HG03064 (cell line): ENCODE data around the gene SLC6A18.

Source experiments
- ATAC-seq: cut with Tn5 transposase; IDR thresholded peaks from one replicate; pipeline ENCODE4 v1.9.1; 2021; ENCODE audit warnings: low read depth; ENCODE audit not compliant: unreplicated experiment

Gene SLC6A18, protein sequence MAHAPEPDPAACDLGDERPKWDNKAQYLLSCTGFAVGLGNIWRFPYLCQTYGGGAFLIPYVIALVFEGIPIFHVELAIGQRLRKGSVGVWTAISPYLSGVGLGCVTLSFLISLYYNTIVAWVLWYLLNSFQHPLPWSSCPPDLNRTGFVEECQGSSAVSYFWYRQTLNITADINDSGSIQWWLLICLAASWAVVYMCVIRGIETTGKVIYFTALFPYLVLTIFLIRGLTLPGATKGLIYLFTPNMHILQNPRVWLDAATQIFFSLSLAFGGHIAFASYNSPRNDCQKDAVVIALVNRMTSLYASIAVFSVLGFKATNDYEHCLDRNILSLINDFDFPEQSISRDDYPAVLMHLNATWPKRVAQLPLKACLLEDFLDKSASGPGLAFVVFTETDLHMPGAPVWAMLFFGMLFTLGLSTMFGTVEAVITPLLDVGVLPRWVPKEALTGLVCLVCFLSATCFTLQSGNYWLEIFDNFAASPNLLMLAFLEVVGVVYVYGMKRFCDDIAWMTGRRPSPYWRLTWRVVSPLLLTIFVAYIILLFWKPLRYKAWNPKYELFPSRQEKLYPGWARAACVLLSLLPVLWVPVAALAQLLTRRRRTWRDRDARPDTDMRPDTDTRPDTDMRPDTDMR

GRCh38 chr5:1225081-1225480 lies at the start of gene SLC6A18:
Gene SLC6A18, plus strand, starts transcription at chr5:1225381. Its CDS starts 97 bp downstream, at chr5:1225478.
- no peak for ATAC-seq

DNA sequence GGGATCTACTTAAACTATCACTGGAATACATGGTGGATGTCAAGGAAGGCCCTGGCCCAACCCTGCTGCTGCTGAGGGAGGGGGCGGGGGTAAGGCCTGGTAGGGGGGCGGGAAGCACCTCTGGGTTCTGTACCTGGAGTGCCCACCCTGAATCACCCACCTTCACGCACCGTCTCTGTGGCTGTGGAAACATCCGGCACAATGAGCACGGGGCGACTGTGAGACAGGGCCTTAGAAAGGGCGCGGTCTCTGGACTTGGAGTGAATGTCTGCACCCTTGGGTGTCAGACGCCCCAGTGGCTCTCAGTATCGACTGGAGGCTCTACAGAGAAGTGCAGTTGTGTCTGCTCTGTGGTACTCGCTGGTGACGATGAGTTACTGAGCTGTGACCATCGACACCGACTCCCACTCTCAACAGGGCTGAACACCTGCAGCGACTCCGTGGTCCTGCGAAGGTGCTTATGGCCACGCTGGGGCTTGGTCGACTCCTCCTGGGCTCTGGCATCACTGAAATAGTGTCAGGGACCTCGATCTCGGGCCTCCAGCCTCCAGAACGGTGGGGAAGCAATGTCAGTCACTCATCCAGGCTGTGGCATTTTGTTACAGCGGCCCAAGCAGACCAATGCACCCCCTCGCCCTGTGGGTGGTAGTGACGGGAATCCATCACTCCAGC lies 49.2 kb upstream of the SLC6A18 start:
- ATAC-seq, result no peak

- ATAC-seq, result no peak
These were observed 48.4 kb upstream of the SLC6A18 start for GRCh38 chr5:1176473-1177391.

DNA sequence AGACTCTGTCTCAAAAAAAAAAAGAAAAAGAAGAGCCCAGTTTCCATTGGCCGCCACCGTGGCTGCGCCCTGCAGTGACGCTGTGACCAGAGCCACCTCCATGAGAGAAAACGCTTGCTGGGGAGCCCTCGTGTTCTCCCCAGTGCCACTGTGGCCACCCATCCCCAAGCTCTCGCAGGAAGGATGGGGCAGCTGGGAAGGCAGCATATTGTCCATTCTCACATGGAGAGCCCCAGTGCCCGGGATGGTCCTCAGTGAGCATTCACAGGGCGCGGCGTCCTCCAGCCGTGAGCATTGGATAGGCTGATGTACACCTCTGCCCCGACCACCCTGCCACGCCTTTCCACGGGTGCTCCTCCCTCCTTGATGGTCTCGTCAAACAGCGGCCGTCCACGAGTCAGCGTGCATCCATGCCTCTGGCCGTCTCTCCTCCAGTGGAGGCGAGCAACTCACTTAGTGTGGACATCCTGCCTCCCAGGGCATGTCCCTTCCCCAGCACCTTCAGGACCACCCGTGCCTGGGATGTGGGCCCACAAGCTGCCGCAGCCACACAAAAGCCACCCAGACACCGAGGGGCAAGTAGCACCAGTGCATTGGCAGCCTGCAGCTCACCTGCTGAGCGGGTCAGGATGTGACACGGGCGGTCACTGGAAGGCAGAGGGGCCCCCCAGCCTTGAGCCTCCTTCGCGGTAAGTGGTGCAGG lies 47.2 kb upstream of the SLC6A18 start:
- no peak for ATAC-seq

- no peak for ATAC-seq
These were observed 46.4 kb upstream of the SLC6A18 start for GRCh38 chr5:1178529-1179382.

DNA sequence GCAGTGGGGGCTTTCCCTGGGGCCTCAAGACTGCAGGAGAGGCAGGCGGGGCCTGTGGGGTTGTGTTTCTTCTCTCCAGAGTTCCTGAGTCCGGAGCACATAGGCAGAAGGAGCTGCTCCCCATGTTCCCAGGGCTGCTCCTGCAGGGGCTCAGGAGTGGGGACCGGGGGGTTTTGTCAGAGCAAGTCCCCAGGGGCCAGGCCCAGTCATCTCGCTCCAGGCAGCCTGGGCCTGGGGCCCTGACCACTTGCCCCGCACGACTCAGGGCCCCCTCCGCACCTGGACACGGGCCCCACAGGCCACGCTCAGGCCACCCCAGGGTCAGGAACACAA lies 45.8 kb upstream of the SLC6A18 start:
- no peak for ATAC-seq

GRCh38 chr5:1180096-1180495 lies 45.1 kb upstream of the SLC6A18 start:
- ATAC-seq, result no peak

DNA sequence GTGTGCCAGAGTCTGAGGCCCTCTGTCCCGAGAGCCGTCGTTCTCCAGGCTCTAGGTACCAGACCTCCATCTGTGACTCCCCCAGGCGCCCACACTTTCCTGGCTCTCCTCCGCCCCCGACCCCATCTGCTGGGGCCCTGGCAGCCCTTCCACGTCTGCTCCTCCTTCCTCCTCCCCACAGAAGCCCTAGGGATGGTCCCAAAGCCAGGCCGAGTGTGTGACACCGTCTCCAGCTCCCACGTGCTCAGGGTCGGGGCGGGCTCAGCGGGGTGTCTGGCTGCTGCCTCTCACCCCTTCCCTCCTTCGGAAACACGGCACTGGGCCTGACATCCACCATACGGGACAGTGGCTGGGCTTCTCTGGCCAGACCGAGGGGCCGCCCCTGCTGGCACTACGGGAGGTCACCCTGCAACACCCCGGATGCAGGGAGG lies 44.3 kb upstream of the SLC6A18 start:
- no peak for ATAC-seq

GRCh38 chr5:1181451-1182359 lies 43.5 kb upstream of the SLC6A18 start:
- no peak for ATAC-seq

DNA sequence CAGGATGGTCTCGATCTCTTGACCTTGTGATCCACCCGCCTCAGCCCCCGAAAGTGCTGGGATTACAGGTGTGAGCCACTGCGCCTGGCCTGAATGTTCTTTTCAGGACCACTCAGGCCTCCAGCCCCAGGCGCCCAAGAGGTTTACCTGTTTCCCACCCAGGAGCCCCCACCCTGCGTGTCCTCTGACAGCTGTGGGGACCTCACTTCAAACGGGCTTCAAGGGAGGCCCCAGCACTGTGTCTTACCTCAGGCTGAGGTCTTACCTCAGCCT lies 42.9 kb upstream of the SLC6A18 start:
- ATAC-seq, result no peak

DNA sequence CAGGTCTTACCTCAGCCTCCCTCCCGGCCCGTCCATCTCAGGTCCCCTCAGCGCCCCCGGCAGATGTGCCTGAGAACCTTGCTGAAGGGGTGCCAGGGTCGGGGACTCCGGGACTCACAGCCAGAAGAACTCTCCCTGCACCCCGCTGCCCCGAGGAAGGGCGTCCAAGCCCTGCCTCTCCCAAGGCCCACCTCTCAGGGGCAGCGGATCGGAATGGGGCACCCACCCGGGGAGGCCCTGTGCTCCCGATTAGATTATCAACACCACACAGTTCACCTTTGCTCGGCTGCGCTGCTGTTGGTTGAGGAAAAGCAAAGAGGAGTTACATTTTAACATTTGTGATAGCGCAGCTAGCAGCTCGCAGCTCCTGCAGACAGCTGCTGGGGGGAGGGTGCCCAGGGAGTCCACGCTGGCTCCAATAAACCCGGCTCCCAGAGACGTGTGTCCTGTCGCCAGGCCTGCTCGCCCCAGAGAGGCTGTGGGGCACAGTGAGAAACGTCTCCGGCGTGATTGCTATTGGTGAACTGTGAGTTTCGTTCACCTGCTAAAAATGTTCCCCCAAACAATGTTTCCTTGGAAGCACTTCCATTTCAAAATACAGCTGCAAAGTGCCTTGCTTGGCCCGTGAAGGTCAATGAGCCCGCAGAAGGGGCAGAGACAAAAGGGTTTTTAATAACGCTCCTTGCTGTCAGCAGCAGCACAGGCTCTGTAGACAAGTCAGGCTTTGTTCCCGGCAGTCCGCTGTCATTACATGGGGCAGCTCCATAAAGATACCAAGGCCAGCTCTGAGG lies 42.4 kb upstream of the SLC6A18 start:
- ATAC-seq, result no peak

DNA sequence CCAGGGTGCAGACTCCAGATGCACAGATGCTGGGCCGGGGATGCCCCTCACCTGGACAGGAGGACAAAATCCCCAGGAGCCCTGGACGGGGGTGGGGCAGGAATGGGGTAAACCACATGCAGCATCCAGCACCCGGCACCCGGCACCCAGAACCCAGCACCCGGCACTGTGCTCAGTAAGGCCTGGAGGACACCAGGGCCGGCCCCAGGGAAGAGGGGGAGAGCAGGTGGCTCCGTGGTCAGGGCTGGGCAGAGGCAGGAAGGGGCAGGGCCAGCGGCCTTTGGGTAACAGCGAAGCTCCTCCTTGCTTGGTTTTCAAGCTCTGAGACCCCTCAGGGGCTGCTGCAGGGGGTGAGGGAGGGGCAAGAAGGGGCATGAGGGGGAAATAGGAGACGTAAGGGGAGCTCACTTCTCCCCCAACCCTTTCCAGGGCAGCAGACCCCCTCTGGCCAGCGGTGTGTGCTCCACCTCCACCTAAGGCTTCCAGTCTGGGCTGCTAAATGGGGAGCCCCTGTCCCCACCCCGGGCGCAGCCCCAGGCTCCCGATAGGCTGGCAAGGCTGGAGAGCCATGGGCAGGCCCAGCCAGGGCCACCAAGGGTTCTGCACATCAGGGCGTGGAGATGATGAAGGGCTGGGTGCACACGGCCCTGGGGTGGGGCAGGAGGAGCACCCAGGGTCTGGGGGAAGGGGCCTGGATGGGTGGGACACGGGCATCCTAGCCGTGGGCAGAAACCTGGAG lies 41.6 kb upstream of the SLC6A18 start:
- no peak for ATAC-seq

DNA sequence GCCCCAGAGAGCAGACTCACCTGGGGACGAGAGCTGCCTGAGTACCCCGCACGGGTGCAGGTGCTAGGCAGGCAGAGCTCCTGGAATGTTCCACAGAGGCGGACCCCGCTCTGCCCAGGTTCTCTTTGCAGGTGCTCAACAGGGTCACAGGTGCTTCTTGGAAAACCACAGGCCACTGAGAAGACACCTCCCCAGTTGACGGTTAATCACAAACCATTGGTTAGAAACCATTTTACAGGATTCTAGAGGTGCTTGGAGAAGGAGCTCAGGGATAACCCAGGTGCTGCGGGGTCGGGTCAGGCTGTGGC lies 41.1 kb upstream of the SLC6A18 start:
- ATAC-seq, result no peak

DNA sequence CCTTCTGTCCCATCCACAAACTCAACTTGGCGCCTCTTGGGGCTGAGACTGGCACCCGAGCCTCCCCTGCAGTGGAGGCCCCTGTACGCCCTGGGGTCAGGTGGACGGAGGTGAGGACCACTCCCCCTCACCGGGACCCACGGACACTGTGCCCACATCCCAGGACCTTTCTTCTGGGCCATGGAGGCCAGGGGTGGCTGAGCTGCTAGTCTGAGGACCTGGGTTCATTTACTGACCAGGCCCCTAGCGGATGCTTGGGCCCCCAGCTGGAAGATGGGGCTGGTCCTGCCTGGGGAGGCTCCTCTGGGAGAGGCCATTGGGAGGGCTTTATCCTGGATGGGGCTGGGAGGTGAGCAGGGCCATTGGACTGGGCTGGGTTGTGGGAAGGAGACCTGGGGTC lies 40.7 kb upstream of the SLC6A18 start:
- no peak for ATAC-seq

DNA sequence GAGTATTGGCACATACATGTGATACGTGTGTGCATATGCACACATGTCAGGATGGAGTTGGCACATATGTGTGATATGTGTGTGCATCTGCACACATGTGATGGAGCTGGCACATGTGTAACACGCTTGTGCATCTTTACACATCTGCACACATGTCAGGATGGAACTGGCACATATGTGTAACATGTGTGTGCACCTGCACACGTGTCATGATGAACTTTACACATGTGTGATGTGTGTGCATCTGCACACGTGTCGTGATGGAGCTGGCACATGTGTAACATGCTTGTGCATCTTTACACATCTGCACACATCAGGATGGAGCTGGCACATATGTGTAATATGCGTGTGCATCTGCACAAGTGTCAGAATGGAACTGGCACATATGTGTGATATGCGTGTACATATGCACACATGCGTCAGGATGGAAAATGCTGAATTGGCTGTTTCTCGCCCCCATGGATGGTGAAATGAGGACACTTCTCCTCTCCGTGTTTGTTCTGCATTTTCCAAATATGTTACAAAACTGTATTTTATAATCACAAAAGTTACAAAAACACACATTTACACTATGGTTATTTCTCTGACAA lies 40.0 kb upstream of the SLC6A18 start:
- no peak for ATAC-seq

DNA sequence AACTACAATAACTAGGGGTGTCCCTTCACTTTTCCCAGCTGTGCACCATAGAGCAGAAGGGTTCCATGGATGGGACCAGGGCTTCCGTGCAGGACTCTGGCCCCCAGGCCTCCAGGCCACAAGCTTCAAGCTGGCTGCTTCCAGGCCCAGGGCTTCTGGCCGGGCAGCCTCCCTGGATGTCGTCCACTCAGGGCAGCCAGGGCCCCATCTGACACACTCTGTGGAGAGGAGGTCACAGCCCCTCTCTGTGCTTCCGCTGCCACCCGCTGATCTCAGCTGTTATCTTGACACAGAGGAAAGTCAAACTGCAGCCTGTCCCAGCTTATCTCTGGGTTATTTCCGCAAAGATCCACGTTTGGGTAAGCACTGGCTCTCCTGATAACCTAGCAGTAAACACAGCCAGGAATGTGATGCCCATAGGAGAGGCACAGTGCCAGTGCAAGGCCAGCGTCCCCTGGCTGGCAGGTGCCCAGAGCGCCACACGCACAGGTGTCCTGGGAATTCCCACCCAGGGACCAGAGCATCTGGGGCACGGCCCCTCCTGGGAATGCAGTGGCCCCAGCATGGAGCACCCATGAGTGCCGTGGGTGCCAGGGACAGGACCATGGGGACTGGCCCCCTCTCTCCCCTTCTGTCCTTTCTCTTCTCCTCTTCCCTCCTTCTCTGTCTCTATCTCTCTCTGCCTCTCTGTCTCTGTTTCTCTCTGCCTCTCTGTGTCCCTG lies 39.4 kb upstream of the SLC6A18 start:
- ATAC-seq, result no peak
